HG03442 (cell line): ENCODE measurements around the gene SRPX.
A peak's percentile ranks its signal among the peaks of the same experiment; 100 is the strongest.

ENCODE experiments used
- ATAC-seq: cut with Tn5 transposase; IDR thresholded peaks from one replicate; pipeline ENCODE4 v1.9.1; 2021; ENCODE audit warnings: mild to moderate bottlenecking, moderate library complexity; ENCODE audit not compliant: unreplicated experiment

Gene SRPX

GRCh38 chrX:38220415-38221390 lies at the start of gene SRPX:
Gene SRPX, minus strand, starts transcription at chrX:38220871. Its CDS starts 79 bp downstream, at chrX:38220792.
- no peak for ATAC-seq

- ATAC-seq, result no peak
Observed at GRCh38 chrX:38268011-38268410, 47.3 kb upstream of the SRPX start.

GRCh38 chrX:38262715-38263620 lies 42.3 kb upstream of the SRPX start:
- no peak for ATAC-seq

GRCh38 chrX:38260231-38260630 lies 39.6 kb upstream of the SRPX start:
- ATAC-seq, result no peak

GRCh38 chrX:38256019-38256418 lies 35.3 kb upstream of the SRPX start:
- ATAC-seq, result no peak

- no peak for ATAC-seq
Observed at GRCh38 chrX:38249965-38250364, 29.3 kb upstream of the SRPX start.

- ATAC-seq, result no peak
Observed at GRCh38 chrX:38247051-38247450, 26.4 kb upstream of the SRPX start.

- ATAC-seq, result no peak
Observed at GRCh38 chrX:38240541-38240940, 19.9 kb upstream of the SRPX start.

- no peak for ATAC-seq
Observed at GRCh38 chrX:38236901-38237615, 16.4 kb upstream of the SRPX start.

- ATAC-seq, result no peak
Observed at GRCh38 chrX:38233891-38234667, 13.4 kb upstream of the SRPX start.

- no peak for ATAC-seq
Observed at GRCh38 chrX:38232079-38232686, 11.5 kb upstream of the SRPX start.

- no peak for ATAC-seq
Observed at GRCh38 chrX:38225093-38225492, 4.4 kb upstream of the SRPX start.

GRCh38 chrX:38224160-38224559 lies 3.5 kb upstream of the SRPX start:
- no peak for ATAC-seq

- ATAC-seq, result no peak
Observed at GRCh38 chrX:38221391-38221929, 789 bp upstream of the SRPX start.

- ATAC-seq, result no peak
Observed at GRCh38 chrX:38220024-38220414, 652 bp downstream of the SRPX start.

- ATAC-seq, result peak; percentile 56
Observed at GRCh38 chrX:38216642-38217041, 4.0 kb downstream of the SRPX start.

GRCh38 chrX:38214551-38215531 lies 5.8 kb downstream of the SRPX start:
- ATAC-seq, result no peak

- ATAC-seq, result no peak
Observed at GRCh38 chrX:38214044-38214443, 6.6 kb downstream of the SRPX start.
